ENCODE measurements around the gene NCAM2.

NCAM2 gene

DNA sequence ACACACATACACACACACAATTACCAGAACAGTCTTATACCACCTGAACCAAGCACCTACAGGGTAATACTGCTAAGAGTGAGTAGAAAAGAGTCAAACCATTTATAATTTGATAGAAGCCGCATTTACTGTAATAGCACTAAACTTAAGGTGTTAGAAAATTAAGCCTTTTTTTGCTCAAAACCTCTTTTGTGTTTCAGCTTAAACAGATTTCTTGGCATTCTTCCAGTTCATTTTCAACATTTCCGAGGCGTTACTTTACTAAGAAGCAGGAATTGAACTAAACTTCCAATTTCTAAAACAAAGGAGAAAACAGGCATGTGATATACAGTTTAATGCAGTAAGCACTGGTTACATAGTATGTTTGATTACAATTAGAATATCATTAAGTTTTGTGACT, 387.2 kb downstream of the NCAM2 start:
- Histone ChIP-seq H3K4me2 (ENCODE audit: low read length) (no peak overlapping the region), H3K27me3 (ENCODE audit: control insufficient read depth, insufficient read depth, low read length) (no peaks in the 10 kb centered on the region), H3K9ac (no peak overlapping the region), H3K36me3 (ENCODE audit: control insufficient read depth, insufficient read depth, low read length) (no peaks in the 10 kb centered on the region), H2AFZ (no peak overlapping the region), H3K4me3 (ENCODE audit: low read depth, low read length) (no peak overlapping the region), H3K79me2 (no peaks in the 10 kb centered on the region), H3K27ac (no peak overlapping the region), H3K4me1 (no peaks in the 10 kb centered on the region), H3K9me3 (ENCODE audit: control insufficient read depth, low read length) (peaks cover 3% of the 10 kb centered on the region)
- no peak for TF ChIP-seq CTCF (IDR thresholded peaks at IDR 0.05)

GRCh38 chr21:21387916-21388315, 389.7 kb downstream of the NCAM2 start:
- H3K36me3 ChIP-seq (ENCODE audit: control insufficient read depth, insufficient read depth, low read length) = no peaks in the 10 kb centered on the region
- no peaks in the 10 kb centered on the region for H3K4me1 ChIP-seq
- no peaks in the 10 kb centered on the region for H3K27me3 ChIP-seq (ENCODE audit: control insufficient read depth, insufficient read depth, low read length)
- H3K9me3 ChIP-seq (ENCODE audit: control insufficient read depth, low read length) = peaks cover 3% of the 10 kb centered on the region
- no peak overlapping the region for H2AFZ ChIP-seq
- no peak overlapping the region for H3K27ac ChIP-seq
- H3K4me2 ChIP-seq (ENCODE audit: low read length) = no peak overlapping the region
- H3K79me2 ChIP-seq = no peaks in the 10 kb centered on the region
- H3K4me3 ChIP-seq (ENCODE audit: low read depth, low read length) = no peak overlapping the region
- TF ChIP-seq CTCF (IDR thresholded peaks at IDR 0.05) = no peak
- H3K9ac ChIP-seq = no peak overlapping the region

DNA sequence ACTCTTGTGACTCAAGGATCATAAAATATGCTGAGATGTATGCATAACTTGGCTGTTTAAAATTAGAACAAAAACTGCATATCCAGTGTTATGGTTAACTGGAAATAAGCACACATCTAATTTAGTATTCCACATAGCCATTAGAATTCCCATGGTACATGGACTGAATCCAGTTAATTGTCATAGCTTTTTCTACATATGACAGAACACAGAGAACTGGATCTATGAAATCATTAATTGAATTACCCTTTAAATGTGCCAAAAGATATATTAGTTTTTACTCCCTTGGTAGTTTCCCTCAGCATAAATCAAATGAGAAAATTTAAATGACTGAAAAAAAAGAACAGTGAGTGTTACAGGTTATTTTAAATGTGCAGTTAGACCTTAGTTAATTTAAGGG, 395.9 kb downstream of the NCAM2 start:
- no peaks in the 10 kb centered on the region for H3K27me3 ChIP-seq (ENCODE audit: control insufficient read depth, insufficient read depth, low read length)
- H3K79me2 ChIP-seq = no peaks in the 10 kb centered on the region
- TF ChIP-seq CTCF (IDR thresholded peaks at IDR 0.05) = no peak
- no peak overlapping the region for H2AFZ ChIP-seq
- no peaks in the 10 kb centered on the region for H3K4me1 ChIP-seq
- H3K36me3 ChIP-seq (ENCODE audit: control insufficient read depth, insufficient read depth, low read length) = no peaks in the 10 kb centered on the region
- H3K4me3 ChIP-seq (ENCODE audit: low read depth, low read length) = no peak overlapping the region
- no peaks in the 10 kb centered on the region for H3K9me3 ChIP-seq (ENCODE audit: control insufficient read depth, low read length)
- H3K27ac ChIP-seq = no peak overlapping the region
- H3K4me2 ChIP-seq (ENCODE audit: low read length) = no peak overlapping the region
- no peak overlapping the region for H3K9ac ChIP-seq

GRCh38 chr21:21396424-21396823, 398.2 kb downstream of the NCAM2 start:
- Histone ChIP-seq H3K36me3 (ENCODE audit: control insufficient read depth, insufficient read depth, low read length) (no peaks in the 10 kb centered on the region), H3K4me1 (no peaks in the 10 kb centered on the region), H3K27ac (no peak overlapping the region), H3K79me2 (no peaks in the 10 kb centered on the region), H3K27me3 (ENCODE audit: control insufficient read depth, insufficient read depth, low read length) (no peaks in the 10 kb centered on the region), H3K4me2 (ENCODE audit: low read length) (no peak overlapping the region), H3K4me3 (ENCODE audit: low read depth, low read length) (no peak overlapping the region), H3K9me3 (ENCODE audit: control insufficient read depth, low read length) (no peaks in the 10 kb centered on the region), H2AFZ (no peak overlapping the region), H3K9ac (no peak overlapping the region)
- no peak for TF ChIP-seq CTCF (IDR thresholded peaks at IDR 0.05)

GRCh38 chr21:21397464-21397863, 399.3 kb downstream of the NCAM2 start:
- no peak overlapping the region for H3K9ac ChIP-seq
- H3K27me3 ChIP-seq (ENCODE audit: control insufficient read depth, insufficient read depth, low read length) = no peaks in the 10 kb centered on the region
- no peak overlapping the region for H3K4me2 ChIP-seq (ENCODE audit: low read length)
- H3K4me1 ChIP-seq = no peaks in the 10 kb centered on the region
- H2AFZ ChIP-seq = no peak overlapping the region
- no peak for TF ChIP-seq CTCF (IDR thresholded peaks at IDR 0.05)
- H3K9me3 ChIP-seq (ENCODE audit: control insufficient read depth, low read length) = no peaks in the 10 kb centered on the region
- H3K27ac ChIP-seq = no peak overlapping the region
- no peak overlapping the region for H3K4me3 ChIP-seq (ENCODE audit: low read depth, low read length)
- no peaks in the 10 kb centered on the region for H3K79me2 ChIP-seq
- H3K36me3 ChIP-seq (ENCODE audit: control insufficient read depth, insufficient read depth, low read length) = no peaks in the 10 kb centered on the region

Data from parathyroid adenoma (tissue), 2 donors.